Cardiac muscle cell (in vitro differentiated cells and primary cell): ENCODE measurements around the gene NEK1. TPM values are rescaled to one million over a fixed set of nuclear protein-coding genes. Genes with fewer than 3 reads are reported as not detected.
A peak's percentile ranks its signal among the peaks of the same experiment; 100 is the strongest.

Experiments
- DNase-seq, 2 donors: peaks; one replicate each; pipeline versions ENCODE4 v3.0.0 to v3.0.0-alpha.2; 2010 to 2017; ENCODE audit warnings: low read depth in 1 of 2, low spot score in 1 of 2
- H3K27ac ChIP-seq: fragments of 200-600 bp; sonication (generic); 2 replicates; pipeline ENCODE4 v1.5.1; 2016
- H3K27me3 ChIP-seq: fragments of 200-600 bp; sonication (generic); 2 replicates; pipeline ENCODE4 v1.6.0; 2016; ENCODE audit warnings: control low read depth
- H3K36me3 ChIP-seq: fragments of 200-600 bp; sonication (generic); 2 replicates; pipeline ENCODE4 v1.5.1; 2016; ENCODE audit warnings: control low read depth
- H3K4me1 ChIP-seq: fragments of 200-600 bp; sonication (generic); 2 replicates; pipeline ENCODE4 v1.8.1; 2017; ENCODE audit warnings: low read depth, mild to moderate bottlenecking, mixed run types
- H3K4me3 ChIP-seq: fragments of 200-600 bp; sonication (generic); 2 replicates; pipeline ENCODE4 v1.5.1; 2016; ENCODE audit warnings: mild to moderate bottlenecking
- H3K9me3 ChIP-seq: fragments of 200-600 bp; sonication (generic); 2 replicates; pipeline ENCODE4 v1.5.1; 2017; ENCODE audit warnings: low read depth, mild to moderate bottlenecking, control low read depth
- CTCF ChIP-seq: IDR thresholded peaks from 2 replicates; pipeline ENCODE4 v1.5.1; 2012; ENCODE audit warnings: low read depth, mild to moderate bottlenecking, low read length
- polyA plus RNA-seq: library from polyadenylated mRNA; unstranded; fragments of >200 nt; fragmentation: Nextera tagmentation; extraction: Ambion mirVana; gene quantifications from 2 replicates; pipeline ENCODE4 v1.2.1, GENCODE V29; 2016
- total RNA-seq: library from RNA; depleted of rRNA; stranded (reverse); fragments of >200 nt; gene quantifications from 2 replicates; pipeline ENCODE4 v1.2.3, GENCODE V29; 2016

NEK1 gene
- total and polyA plus RNA-seq, 2 experiments from 2014 or later: 11.3 to 17.0 TPM

- no peak for TF ChIP-seq CTCF
- H3K4me1 ChIP-seq: no peaks in the 10 kb centered on the region
- H3K36me3 ChIP-seq: no peaks in the 10 kb centered on the region
- no peaks in the 10 kb centered on the region for H3K27me3 ChIP-seq
- DNase-seq: no peak
- H3K4me3 ChIP-seq: no peak overlapping the region
- H3K9me3 ChIP-seq: no peaks in the 10 kb centered on the region
- H3K27ac ChIP-seq: no peak overlapping the region
These were observed 4.5 kb upstream of the NEK1 start for GRCh38 chr4:169616846-169617245.

- Histone ChIP-seq H3K4me3 (no peak overlapping the region), H3K4me1 (peaks cover 9% of the 10 kb centered on the region), H3K9me3 (no peaks in the 10 kb centered on the region), H3K27me3 (no peaks in the 10 kb centered on the region), H3K36me3 (no peaks in the 10 kb centered on the region), H3K27ac (no peak overlapping the region)
- no peak for DNase-seq
- no peak for TF ChIP-seq CTCF
These were observed 3.2 kb upstream of the NEK1 start for GRCh38 chr4:169615467-169616106.

GRCh38 chr4:169612871-169613859 lies 782 bp upstream of the NEK1 start:
- peak; percentile 75 to 77 for DNase-seq
- Histone ChIP-seq H3K27ac (peak overlapping the region; percentile 89), H3K27me3 (no peaks in the 10 kb centered on the region), H3K36me3 (no peaks in the 10 kb centered on the region), H3K4me3 (peak overlapping the region; percentile 68), H3K9me3 (no peaks in the 10 kb centered on the region), H3K4me1 (peaks cover 9% of the 10 kb centered on the region)
- TF ChIP-seq CTCF: peak; percentile 79

GRCh38 chr4:169611157-169611556 lies 1.2 kb downstream of the NEK1 start:
- peak overlapping the region; percentile 68 for H3K4me3 ChIP-seq
- H3K27ac ChIP-seq: no peak overlapping the region
- H3K9me3 ChIP-seq: no peaks in the 10 kb centered on the region
- no peak for DNase-seq
- TF ChIP-seq CTCF: no peak
- H3K4me1 ChIP-seq: peaks cover 9% of the 10 kb centered on the region
- no peaks in the 10 kb centered on the region for H3K36me3 ChIP-seq
- no peaks in the 10 kb centered on the region for H3K27me3 ChIP-seq

- no peaks in the 10 kb centered on the region for H3K9me3 ChIP-seq
- no peaks in the 10 kb centered on the region for H3K27me3 ChIP-seq
These were observed 7.5 kb downstream of the NEK1 start for GRCh38 chr4:169604903-169605331.

More at GRCh38 chr4:169604903-169605331, 7.5 kb downstream of the NEK1 start:
- H3K4me3 ChIP-seq: no peak overlapping the region
- TF ChIP-seq CTCF: no peak
- no peak overlapping the region for H3K27ac ChIP-seq
- peaks cover 14% of the 10 kb centered on the region for H3K36me3 ChIP-seq
- no peak for DNase-seq
- H3K4me1 ChIP-seq: no peaks in the 10 kb centered on the region
